ENCODE data around the gene RSU1.

GRCh38 chr10:16585103-16585502 is 232.1 kb downstream of the RSU1 start:
- TF ChIP-seq CTCF (IDR thresholded peaks at IDR 0.05; ENCODE audit: low read length) (no peak), EZH2 (IDR thresholded peaks at IDR 0.05; ENCODE audit: borderline replicate concordance, low read length) (no peak)

All from OCI-LY1 (cell line).